GM12892 (cell line): ENCODE measurements around the gene CD58.

Experiments used
- POLR2A ChIP-seq: IDR thresholded peaks from 2 replicates; pipeline ENCODE4 v1.6.1; 2011; ENCODE audit warnings: low read depth, low read length, control low read depth
- POLR2AphosphoS5 ChIP-seq: IDR thresholded peaks from 2 replicates; pipeline ENCODE4 v1.6.1; 2011; ENCODE audit warnings: low read depth, low read length, control low read depth

- TF ChIP-seq POLR2AphosphoS5 (no peak), POLR2A (no peak)
These were observed 15.9 kb downstream of the CD58 start for GRCh38 chr1:116554924-116555323.
